H1 (cell line): ENCODE measurements around the gene VIPR1. TPM values are rescaled to one million over a fixed set of nuclear protein-coding genes. Genes with fewer than 3 reads are reported as not detected.
A peak's percentile ranks its signal among the peaks of the same experiment; 100 is the strongest.

Experiments
- CTCF ChIA-PET: fragments of 300-600 bp; sonication (Branson Sonifier 250); formaldehyde crosslinking; loops from one replicate; lab custom pipeline; 2021; ENCODE audit not compliant: partially characterized antibody; lab: Charles Lee
- POLR2A ChIA-PET: fragments of 300-600 bp; sonication (Branson Sonifier 250); formaldehyde crosslinking; loops from one replicate; lab custom pipeline; 2021; ENCODE audit warnings: inconsistent platforms; ENCODE audit not compliant: partially characterized antibody; lab: Charles Lee
- DNase-seq, 2 experiments: peaks; one replicate each; pipeline versions ENCODE4 v3.0.0 to v3.0.0-alpha.2; 2010 to 2022; ENCODE audit warnings: low spot score in 2 of 2, low read depth in 1 of 2, mixed read lengths in 1 of 2
- FAIRE-seq: peaks from 2 replicates; lab custom pipeline; 2011; peaks lifted over from hg19 to GRCh38; lab: Jason Lieb, UNC
- H2AFZ ChIP-seq: 2 replicates; pipeline ENCODE4 v1.8.1; 2012; ENCODE audit warnings: low read length, inconsistent platforms
- H2AK5ac ChIP-seq: 2 replicates; pipeline ENCODE4 v1.6.1; 2013; ENCODE audit warnings: low read depth, low read length
- H2BK120ac ChIP-seq: replicated peaks from 2 replicates; pipeline ENCODE3; 2013; ENCODE audit warnings: low read depth, low read length, inconsistent platforms
- H2BK12ac ChIP-seq: 2 replicates; pipeline ENCODE4 v1.6.1; 2013; ENCODE audit warnings: low read depth, low read length
- H2BK15ac ChIP-seq: 2 replicates; pipeline ENCODE4 v1.6.1; 2013; ENCODE audit warnings: low read length
- H2BK20ac ChIP-seq: 2 replicates; pipeline ENCODE4 v1.6.1; 2013; ENCODE audit warnings: low read length
- H2BK5ac ChIP-seq: 2 replicates; pipeline ENCODE4 v1.6.1; 2013; ENCODE audit warnings: low read depth, low read length
- H3K14ac ChIP-seq: 2 replicates; pipeline ENCODE4 v1.6.1; 2013; ENCODE audit warnings: inconsistent platforms; ENCODE audit not compliant: insufficient read length
- H3K18ac ChIP-seq: 2 replicates; pipeline ENCODE4 v1.6.1; 2013; ENCODE audit warnings: low read length; ENCODE audit errors: extremely low read depth
- H3K23ac ChIP-seq: 2 replicates; pipeline ENCODE4 v1.6.1; 2013; ENCODE audit warnings: inconsistent platforms; ENCODE audit not compliant: insufficient read length
- H3K23me2 ChIP-seq: 2 replicates; pipeline ENCODE4 v1.6.1; 2013; ENCODE audit warnings: low read depth, low read length
- H3K27ac ChIP-seq: 2 replicates; pipeline ENCODE4 v1.6.1; 2011; ENCODE audit warnings: low read depth, low read length, inconsistent platforms
- H3K27me3 ChIP-seq, 4 experiments: replicated peaks in 1 of 4; 1 replicate in 1 of 4; 2 replicates in 3 of 4; pipeline versions ENCODE4 v1.6.1 to v1.8.1; 2011 to 2013; ENCODE audit warnings: low read length in 3 of 4, mild to moderate bottlenecking in 3 of 4, inconsistent platforms in 2 of 4, mixed read lengths in 2 of 4, moderate library complexity in 1 of 4; ENCODE audit not compliant: control insufficient read depth in 3 of 4, insufficient read depth in 3 of 4; ENCODE audit errors: extremely low read depth in 1 of 4
- H3K36me3 ChIP-seq, 4 experiments: 2 replicates each; pipeline versions ENCODE4 v1.6.1 to v1.8.1; 2011 to 2013; ENCODE audit warnings: mild to moderate bottlenecking in 4 of 4, low read length in 3 of 4, moderate library complexity in 2 of 4, control low read depth in 1 of 4, inconsistent platforms in 1 of 4; ENCODE audit not compliant: insufficient read depth in 4 of 4, control insufficient read depth in 2 of 4
- H3K4ac ChIP-seq: replicated peaks from 2 replicates; pipeline ENCODE3; 2013; ENCODE audit warnings: low read length, low read depth, mixed read lengths, inconsistent platforms; ENCODE audit not compliant: insufficient read length
- H3K4me1 ChIP-seq, 4 experiments: replicated peaks in 1 of 4; 1 replicate in 1 of 4; 2 replicates in 3 of 4; pipeline versions ENCODE4 v1.6.1 to v1.8.1; 2011 to 2013; ENCODE audit warnings: low read length in 3 of 4, inconsistent platforms in 2 of 4, mixed read lengths in 1 of 4; ENCODE audit not compliant: insufficient read depth in 4 of 4, control insufficient read depth in 3 of 4
- H3K4me2 ChIP-seq, 2 experiments: 2 replicates each; pipeline versions ENCODE4 v1.6.1 to v1.8.1; 2011 to 2013; ENCODE audit warnings: low read depth in 2 of 2, low read length in 2 of 2, control low read depth in 1 of 2, inconsistent platforms in 1 of 2, mild to moderate bottlenecking in 1 of 2; ENCODE audit not compliant: insufficient read depth in 1 of 2
- H3K4me3 ChIP-seq, 4 experiments: fragments of 200-600, 300-600 bp in 1 of 4; sonication (generic), shearing (Covaris generic), sonication (Bioruptor Twin) in 1 of 4; 2 replicates each; pipeline versions ENCODE4 v1.5.1 to v1.8.1; 2011 to 2016; ENCODE audit warnings: low read length in 4 of 4, low read depth in 3 of 4, control low read depth in 2 of 4, inconsistent platforms in 2 of 4, mild to moderate bottlenecking in 2 of 4, mixed read lengths in 1 of 4, moderate library complexity in 1 of 4; ENCODE audit not compliant: insufficient read depth in 2 of 4; ENCODE audit errors: extremely low read depth in 1 of 4
- H3K56ac ChIP-seq: replicated peaks from 2 replicates; pipeline ENCODE3; 2013; ENCODE audit warnings: low read depth, mild to moderate bottlenecking, mixed read lengths, low read length, inconsistent platforms; ENCODE audit not compliant: insufficient read length
- H3K79me1 ChIP-seq: 2 replicates; pipeline ENCODE4 v1.6.1; 2013; ENCODE audit warnings: low read depth, low read length, control low read depth
- H3K79me2 ChIP-seq, 2 experiments: 2 replicates each; pipeline versions ENCODE4 v1.6.1 to v1.8.1; 2012 to 2013; ENCODE audit warnings: low read length in 2 of 2, mild to moderate bottlenecking in 2 of 2, inconsistent platforms in 1 of 2; ENCODE audit not compliant: insufficient read depth in 2 of 2, control insufficient read depth in 1 of 2
- H3K9ac ChIP-seq, 4 experiments: replicated peaks in 1 of 4; 1 replicate in 1 of 4; 2 replicates in 3 of 4; pipeline versions ENCODE4 v1.6.1 to v1.8.1; 2011 to 2013; ENCODE audit warnings: low read depth in 3 of 4, low read length in 3 of 4, control low read depth in 2 of 4, mild to moderate bottlenecking in 2 of 4, moderate library complexity in 2 of 4, inconsistent platforms in 1 of 4; ENCODE audit errors: extremely low read depth in 1 of 4
- H3K9me3 ChIP-seq, 2 experiments: 2 replicates each; pipeline versions ENCODE4 v1.6.1 to v1.8.1; 2012 to 2013; ENCODE audit warnings: mild to moderate bottlenecking in 2 of 2, moderate library complexity in 2 of 2, control low read depth in 1 of 2, inconsistent platforms in 1 of 2, low read depth in 1 of 2, low read length in 1 of 2, mixed read lengths in 1 of 2; ENCODE audit not compliant: insufficient read depth in 2 of 2
- H4K20me1 ChIP-seq, 2 experiments: replicated peaks in 1 of 2; 2 replicates each; pipeline versions ENCODE3 to v1.8.1; 2011 to 2013; ENCODE audit warnings: inconsistent platforms in 2 of 2, low read length in 2 of 2, mild to moderate bottlenecking in 1 of 2; ENCODE audit not compliant: insufficient read depth in 2 of 2, control insufficient read depth in 1 of 2
- H4K5ac ChIP-seq: 2 replicates; pipeline ENCODE4 v1.6.1; 2013; ENCODE audit warnings: low read length, low read depth, mixed read lengths, inconsistent platforms; ENCODE audit not compliant: insufficient read length
- H4K8ac ChIP-seq: 2 replicates; pipeline ENCODE4 v1.8.0; 2013; ENCODE audit warnings: mild to moderate bottlenecking, moderate library complexity, low read length, inconsistent platforms; ENCODE audit not compliant: insufficient read depth; ENCODE audit errors: extremely low read depth
- H4K91ac ChIP-seq: replicated peaks from 2 replicates; pipeline ENCODE3; 2013; ENCODE audit warnings: low read length, mixed read lengths, inconsistent platforms; ENCODE audit not compliant: insufficient read length
- NRF1 ChIP-seq: IDR thresholded peaks from 2 replicates; pipeline ENCODE4 v1.6.1; 2011; ENCODE audit warnings: mild to moderate bottlenecking, low read depth, low read length, improper control_type of control experiment
- WGBS, 2 experiments: shearing (Covaris generic) in 1 of 2; methylation state at CpG; one replicate each; pipeline versions ENCODE4 v1.1.6 to v1.1.7; 2013 to 2015; ENCODE audit warnings: low lambda C conversion rate in 2 of 2, mixed read lengths in 2 of 2, inconsistent platforms in 1 of 2, low coverage in 1 of 2, missing lambda C conversion rate in 1 of 2; ENCODE audit not compliant: insufficient replicate concordance in 2 of 2, insufficient coverage in 1 of 2, insufficient read length in 1 of 2; ENCODE audit errors: extremely low coverage in 1 of 2, missing lambda C conversion rate in 1 of 2; 5-methylcytosine and 5-hydroxymethylcytosine counted together
- polyA plus RNA-seq, 7 experiments: library from polyadenylated mRNA; depleted of rRNA in 3 of 7; stranded (reverse) in 5 of 7; unstranded in 2 of 7; fragments of >200 nt in 5 of 7; fragments of 200-250 nt in 2 of 7; gene quantifications; 1 replicate in 5 of 7; 2 replicates in 1 of 7; 4 replicates in 1 of 7; pipeline versions ENCODE4 v1.2.1 to v1.2.3, GENCODE V29; 2011 to 2013; ENCODE audit warnings: missing spikeins in 2 of 7, mixed read lengths in 2 of 7
- total RNA-seq: library from RNA; stranded (reverse); fragmentation: NEBNext Ultra II Directional; extraction: Animal tissue kit (Norgen Biotek cat#: 25700); gene quantifications from 2 replicates; pipeline ENCODE4 v1.2.1, GENCODE V29; 2021

VIPR1 gene
- total and polyA plus RNA-seq, 2 of the 8 experiments (the other 6 are each of a cell fraction or from before 2014, with no cell fraction given) = 7.8 to 10.1 TPM

DNA sequence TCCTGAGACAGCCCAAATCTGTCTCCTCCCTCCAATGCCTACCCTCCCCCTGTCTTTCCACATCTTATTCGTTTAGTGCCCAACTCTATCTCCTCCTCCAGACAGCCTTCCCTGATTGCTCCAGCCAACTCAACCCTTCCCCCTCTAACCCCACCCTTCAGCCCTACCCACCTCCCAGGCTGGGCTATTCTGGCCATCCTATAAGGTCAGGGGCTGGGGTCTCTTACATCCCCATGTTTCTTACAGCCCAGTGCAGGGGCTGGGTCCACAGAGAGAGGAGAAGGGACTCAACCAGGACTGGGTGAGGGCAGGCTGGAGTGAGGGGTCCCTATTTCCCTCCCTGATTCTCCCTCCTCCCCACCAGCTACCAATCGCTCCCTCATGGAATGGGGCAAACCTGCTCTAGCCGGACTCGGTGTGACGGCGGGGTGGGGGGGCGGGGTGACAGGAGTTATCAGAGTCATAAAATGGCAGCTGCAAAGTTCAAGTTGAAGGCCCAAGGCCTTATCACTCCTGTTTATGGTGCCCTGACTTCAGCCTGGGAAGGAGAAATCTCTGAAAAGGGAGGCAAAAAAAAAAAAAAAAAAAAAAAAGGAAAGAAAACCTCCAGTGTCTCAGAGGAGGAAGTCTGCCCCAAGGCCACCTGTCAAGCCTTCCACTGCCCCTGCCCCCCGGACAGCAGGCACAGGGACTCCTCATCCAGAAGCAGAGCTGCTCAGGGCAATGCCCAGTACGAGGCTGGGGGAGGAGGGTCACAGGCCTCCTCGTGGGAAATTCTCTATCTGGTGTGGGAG is 2.1 kb downstream of the VIPR1 start:
- Histone ChIP-seq H3K36me3 (no peaks in the 10 kb centered on the region), H3K4me1 (peaks cover 0 to 12% (median 2%) of the 10 kb centered on the region in 4 experiments; a peak in 3 of 7 replicates), H3K4ac (no peak overlapping the region), H3K79me1 (no peaks in the 10 kb centered on the region), H2BK5ac (no peak overlapping the region), H3K23ac (no peak overlapping the region), H3K79me2 (no peaks in the 10 kb centered on the region), H2BK12ac (no peak overlapping the region), H3K27me3 (peaks cover 0 to 37% (median 31%) of the 10 kb centered on the region in 4 experiments; a peak in 6 of 7 replicates), H4K8ac (no peak overlapping the region), H3K23me2 (peaks cover 19% of the 10 kb centered on the region), H3K27ac (no peak overlapping the region), H3K4me2 (no peak overlapping the region), H3K14ac (no peak overlapping the region), H4K20me1 (peaks cover 0 to 4% of the 10 kb centered on the region in 2 experiments), H3K4me3 (no peak overlapping the region), H4K91ac (no peak overlapping the region), H2BK120ac (no peak overlapping the region), H3K18ac (no peak overlapping the region), H4K5ac (no peak overlapping the region), H2BK15ac (no peak overlapping the region), H2AFZ (no peak overlapping the region), H2AK5ac (no peak overlapping the region), H3K56ac (no peak overlapping the region), H3K9ac (no peak overlapping the region), H3K9me3 (no peaks in the 10 kb centered on the region), H2BK20ac (no peak overlapping the region)
- FAIRE-seq (no peak), DNase-seq (peak in 1 of 2 experiments; percentile 37)
- WGBS, 2 experiments = 92% methylated on average over 10 of the region's 10 CpGs; no CpG with 5 or more reads in 1 of the 2 experiments
- CTCF ChIA-PET = interaction anchor here (1.2 to 4.5 kb wide), 6 partner anchors 13 to 275 kb away, joined by 4 to 52 read pairs (median 6); no protein-coding TSS in a partner anchor
- POLR2A ChIA-PET = interaction anchor here (0.5 to 1.2 kb wide), 2 partner anchors 44 to 58 kb away, joined by 3 to 5 read pairs; no protein-coding TSS in a partner anchor
- TF ChIP-seq NRF1 = no peak
